ENCODE data around the gene CHRNA7.

CHRNA7 gene

GRCh38 chr15:32124726-32125125 lies 94.4 kb downstream of the CHRNA7 start:
- Histone ChIP-seq H3K4ac (ENCODE audit: low read depth, low read length) (no peak overlapping the region), H3K27me3 (ENCODE audit: insufficient read depth, low read length) (no peaks in the 10 kb centered on the region), H3K36me3 (ENCODE audit: control insufficient read depth in 1 of 2, insufficient read depth in 2 of 2, low read length in 2 of 2) (no peaks in the 10 kb centered on the region), H2AK5ac (ENCODE audit: low read length) (no peak overlapping the region), H3K4me3 (ENCODE audit: low read depth, low read length) (no peak overlapping the region), H4K12ac (ENCODE audit: low read depth, low read length) (no peak overlapping the region), H2BK12ac (ENCODE audit: low read length) (no peak overlapping the region), H3K18ac (ENCODE audit: low read length) (no peak overlapping the region), H3K79me2 (ENCODE audit: control insufficient read depth, insufficient read depth, low read length, poor library complexity) (peaks cover 2% of the 10 kb centered on the region), H3K79me1 (ENCODE audit: low read length) (no peaks in the 10 kb centered on the region), H4K91ac (ENCODE audit: low read depth, low read length) (no peak overlapping the region), H3K4me1 (ENCODE audit: control insufficient read depth in 1 of 2, insufficient read depth in 2 of 2, low read length in 2 of 2) (peaks cover 4 to 5% of the 10 kb centered on the region in 2 experiments), H4K8ac (ENCODE audit: low read depth, low read length) (no peak overlapping the region), H3K27ac (ENCODE audit: low read depth, low read length) (no peak overlapping the region), H3K14ac (ENCODE audit: low read length) (no peak overlapping the region), H2BK5ac (ENCODE audit: low read depth, low read length, poor library complexity) (no peak overlapping the region), H2BK120ac (ENCODE audit: insufficient read depth, low read length, poor library complexity) (no peak overlapping the region), H2AFZ (ENCODE audit: insufficient read depth, low read length, poor library complexity) (no peak overlapping the region), H3K4me2 (ENCODE audit: low read length) (no peak overlapping the region), H3K9ac (ENCODE audit: low read length) (no peak overlapping the region), H3K9me3 (ENCODE audit: insufficient read depth, low read depth, low read length) (no peaks in the 10 kb centered on the region), H3K23ac (ENCODE audit: low read length) (no peak overlapping the region)
- DNase-seq, result no peak
- WGBS (ENCODE audit: extremely low coverage, insufficient coverage, insufficient read length), result no CpG with 5 or more reads among the region's 4 CpGs

- Histone ChIP-seq H3K4ac (ENCODE audit: low read depth, low read length) (no peak overlapping the region), H4K91ac (ENCODE audit: low read depth, low read length) (no peak overlapping the region), H2BK5ac (ENCODE audit: low read depth, low read length, poor library complexity) (no peak overlapping the region), H3K14ac (ENCODE audit: low read length) (no peak overlapping the region), H4K12ac (ENCODE audit: low read depth, low read length) (no peak overlapping the region), H2BK120ac (ENCODE audit: insufficient read depth, low read length, poor library complexity) (no peak overlapping the region), H3K4me2 (ENCODE audit: low read length) (no peak overlapping the region), H2AK5ac (ENCODE audit: low read length) (no peak overlapping the region), H3K4me1 (ENCODE audit: control insufficient read depth in 1 of 2, insufficient read depth in 2 of 2, low read length in 2 of 2) (no peaks in the 10 kb centered on the region), H4K8ac (ENCODE audit: low read depth, low read length) (no peak overlapping the region), H3K79me1 (ENCODE audit: low read length) (no peaks in the 10 kb centered on the region), H3K4me3 (ENCODE audit: low read depth, low read length) (no peak overlapping the region), H3K9me3 (ENCODE audit: insufficient read depth, low read depth, low read length) (no peaks in the 10 kb centered on the region), H3K27me3 (ENCODE audit: insufficient read depth, low read length) (no peaks in the 10 kb centered on the region), H3K9ac (ENCODE audit: low read length) (no peak overlapping the region), H3K36me3 (ENCODE audit: control insufficient read depth in 1 of 2, insufficient read depth in 2 of 2, low read length in 2 of 2) (no peaks in the 10 kb centered on the region), H3K18ac (ENCODE audit: low read length) (no peak overlapping the region), H3K79me2 (ENCODE audit: control insufficient read depth, insufficient read depth, low read length, poor library complexity) (no peaks in the 10 kb centered on the region), H2BK12ac (ENCODE audit: low read length) (no peak overlapping the region), H3K27ac (ENCODE audit: low read depth, low read length) (no peak overlapping the region), H2AFZ (ENCODE audit: insufficient read depth, low read length, poor library complexity) (no peak overlapping the region), H3K23ac (ENCODE audit: low read length) (no peak overlapping the region)
- no peak for DNase-seq
- no CpG with 5 or more reads among the region's 3 CpGs for WGBS (ENCODE audit: extremely low coverage, insufficient coverage, insufficient read length)
Measured at GRCh38 chr15:32125595-32125994, 95.3 kb downstream of the CHRNA7 start.

- Histone ChIP-seq H2BK5ac (ENCODE audit: low read depth, low read length, poor library complexity) (no peak overlapping the region), H2BK120ac (ENCODE audit: insufficient read depth, low read length, poor library complexity) (no peak overlapping the region), H3K36me3 (ENCODE audit: control insufficient read depth in 1 of 2, insufficient read depth in 2 of 2, low read length in 2 of 2) (no peaks in the 10 kb centered on the region)
Measured at GRCh38 chr15:32129815-32130214, 99.5 kb downstream of the CHRNA7 start.

GRCh38 chr15:32130823-32131222 lies 100.5 kb downstream of the CHRNA7 start:
- Histone ChIP-seq H2BK120ac (ENCODE audit: insufficient read depth, low read length, poor library complexity) (no peak overlapping the region), H4K8ac (ENCODE audit: low read depth, low read length) (no peak overlapping the region), H3K9ac (ENCODE audit: low read length) (no peak overlapping the region), H3K27ac (ENCODE audit: low read depth, low read length) (no peak overlapping the region), H2AK5ac (ENCODE audit: low read length) (no peak overlapping the region), H4K12ac (ENCODE audit: low read depth, low read length) (no peak overlapping the region), H3K18ac (ENCODE audit: low read length) (no peak overlapping the region), H3K27me3 (ENCODE audit: insufficient read depth, low read length) (no peaks in the 10 kb centered on the region), H3K9me3 (ENCODE audit: insufficient read depth, low read depth, low read length) (no peaks in the 10 kb centered on the region), H3K79me1 (ENCODE audit: low read length) (no peaks in the 10 kb centered on the region), H2AFZ (ENCODE audit: insufficient read depth, low read length, poor library complexity) (no peak overlapping the region), H3K4me1 (ENCODE audit: control insufficient read depth in 1 of 2, insufficient read depth in 2 of 2, low read length in 2 of 2) (peaks cover 0 to 2% of the 10 kb centered on the region in 2 experiments), H4K91ac (ENCODE audit: low read depth, low read length) (no peak overlapping the region), H3K4ac (ENCODE audit: low read depth, low read length) (no peak overlapping the region), H3K14ac (ENCODE audit: low read length) (no peak overlapping the region), H3K23ac (ENCODE audit: low read length) (no peak overlapping the region), H2BK12ac (ENCODE audit: low read length) (no peak overlapping the region), H3K4me3 (ENCODE audit: low read depth, low read length) (no peak overlapping the region), H3K36me3 (ENCODE audit: control insufficient read depth in 1 of 2, insufficient read depth in 2 of 2, low read length in 2 of 2) (no peaks in the 10 kb centered on the region), H2BK5ac (ENCODE audit: low read depth, low read length, poor library complexity) (no peak overlapping the region), H3K4me2 (ENCODE audit: low read length) (no peak overlapping the region), H3K79me2 (ENCODE audit: control insufficient read depth, insufficient read depth, low read length, poor library complexity) (no peaks in the 10 kb centered on the region)
- no CpG with 5 or more reads among the region's 3 CpGs for WGBS (ENCODE audit: extremely low coverage, insufficient coverage, insufficient read length)
- DNase-seq, result no peak

More at GRCh38 chr15:32129815-32130214, 99.5 kb downstream of the CHRNA7 start:
- Histone ChIP-seq H3K27ac (ENCODE audit: low read depth, low read length) (no peak overlapping the region), H2BK12ac (ENCODE audit: low read length) (no peak overlapping the region), H3K9me3 (ENCODE audit: insufficient read depth, low read depth, low read length) (no peaks in the 10 kb centered on the region), H3K4ac (ENCODE audit: low read depth, low read length) (no peak overlapping the region), H3K23ac (ENCODE audit: low read length) (no peak overlapping the region), H2AK5ac (ENCODE audit: low read length) (no peak overlapping the region), H3K14ac (ENCODE audit: low read length) (no peak overlapping the region), H4K8ac (ENCODE audit: low read depth, low read length) (no peak overlapping the region), H4K91ac (ENCODE audit: low read depth, low read length) (no peak overlapping the region), H3K79me2 (ENCODE audit: control insufficient read depth, insufficient read depth, low read length, poor library complexity) (no peaks in the 10 kb centered on the region), H3K79me1 (ENCODE audit: low read length) (no peaks in the 10 kb centered on the region), H2AFZ (ENCODE audit: insufficient read depth, low read length, poor library complexity) (no peak overlapping the region), H3K18ac (ENCODE audit: low read length) (no peak overlapping the region), H3K9ac (ENCODE audit: low read length) (no peak overlapping the region), H3K4me1 (ENCODE audit: control insufficient read depth in 1 of 2, insufficient read depth in 2 of 2, low read length in 2 of 2) (peaks cover 0 to 2% of the 10 kb centered on the region in 2 experiments), H3K4me3 (ENCODE audit: low read depth, low read length) (no peak overlapping the region), H3K27me3 (ENCODE audit: insufficient read depth, low read length) (no peaks in the 10 kb centered on the region), H4K12ac (ENCODE audit: low read depth, low read length) (no peak overlapping the region), H3K4me2 (ENCODE audit: low read length) (no peak overlapping the region)
- no peak for DNase-seq

Data from trophoblast cell (in vitro differentiated cells and primary cell).